Calu3 (cell line): ENCODE data around the gene UST. TPM values are rescaled to one million over a fixed set of nuclear protein-coding genes. Genes with fewer than 3 reads are reported as not detected.

Experiments
- BruUV-seq: library from RNA; stranded (reverse); fragments of 400-500 nt; replicated peaks from 2 replicates; lab custom pipeline; 2021; lab: Mats Ljungman, UMichigan
- CTCF ChIA-PET: fragments of 300-600 bp; sonication (Branson Sonifier 250); formaldehyde crosslinking; loops from one replicate; lab custom pipeline; 2022; ENCODE audit warnings: antibody characterized with exemption; lab: Charles Lee
- DNase-seq: peaks from one replicate; pipeline ENCODE4 v3.0.0; 2022
- H3K27ac Mint-ChIP-seq: one replicate; pipeline ENCODE4 v1.8.0; 2022; ENCODE audit warnings: mixed read lengths; ENCODE audit not compliant: unreplicated experiment
- H3K27me3 Mint-ChIP-seq: one replicate; pipeline ENCODE4 v1.8.0; 2022; ENCODE audit warnings: mixed read lengths; ENCODE audit not compliant: unreplicated experiment
- H3K36me3 Mint-ChIP-seq: one replicate; pipeline ENCODE4 v1.8.0; 2022; ENCODE audit warnings: mild to moderate bottlenecking, moderate library complexity, mixed read lengths; ENCODE audit not compliant: insufficient read depth, unreplicated experiment
- H3K4me1 Mint-ChIP-seq: one replicate; pipeline ENCODE4 v1.8.0; 2022; ENCODE audit warnings: mild to moderate bottlenecking, low read depth, mixed read lengths; ENCODE audit not compliant: unreplicated experiment
- H3K4me3 Mint-ChIP-seq: one replicate; pipeline ENCODE4 v1.8.0; 2022; ENCODE audit warnings: mild to moderate bottlenecking, low read depth, moderate library complexity, mixed read lengths; ENCODE audit not compliant: unreplicated experiment
- H3K9me3 Mint-ChIP-seq: one replicate; pipeline ENCODE4 v1.8.0; 2022; ENCODE audit warnings: low read depth, mixed read lengths; ENCODE audit not compliant: unreplicated experiment
- intact Hi-C: fragments of 100-400 bp; cut with micrococcal nuclease; formaldehyde crosslinking; loops from one replicate; pipeline ENCODE4 v1.10.0; 2022; ENCODE audit not compliant: unreplicated experiment
- total RNA-seq: library from RNA; stranded (reverse); gene quantifications from 2 replicates; pipeline ENCODE4 v1.2.3, GENCODE V29; 2022
- TF ChIP-seq, protein P1 (sequence below): fragments of 200-600 bp; IDR thresholded peaks from one replicate; pipeline ENCODE4 v1.8.0; 2022; ENCODE audit warnings: antibody characterized with exemption; ENCODE audit not compliant: unreplicated experiment

Gene UST
- total RNA-seq, 1 experiment from 2014 or later, result 2.4 TPM

DNA sequence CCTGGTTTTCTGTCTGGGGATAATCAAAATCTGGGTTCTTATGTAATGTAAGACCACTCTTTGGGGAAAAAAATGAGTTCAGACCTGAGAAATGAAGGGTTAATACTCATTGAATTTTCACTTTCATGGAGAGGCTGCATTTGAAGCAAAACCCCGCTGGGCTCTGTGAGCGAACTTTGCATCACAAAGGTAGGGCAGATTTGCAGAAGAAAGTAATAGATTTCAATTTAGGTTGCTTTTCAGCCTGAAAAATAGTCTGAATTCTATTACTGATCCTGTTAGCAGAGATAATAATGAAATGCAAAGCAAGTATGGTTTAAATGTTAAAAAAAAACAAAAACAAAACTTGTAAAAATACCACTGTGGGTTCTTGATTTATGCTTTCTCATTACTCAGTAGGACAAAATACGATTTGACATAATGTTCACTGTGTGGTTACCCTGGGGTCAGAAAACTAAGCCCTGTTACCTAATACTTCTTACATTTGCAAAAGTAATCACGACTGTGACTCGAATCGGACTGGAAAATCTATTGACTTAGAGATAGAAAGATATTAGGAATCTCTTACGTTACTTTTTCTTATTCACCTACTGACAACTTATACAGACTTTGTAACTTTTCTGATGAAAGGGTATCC, 72.2 kb downstream of the UST start:
- DNase-seq, result no peak
- Mint-ChIP-seq H3K4me3 (no peak overlapping the region), H3K27me3 (no peaks in the 10 kb centered on the region), H3K27ac (no peak overlapping the region), H3K9me3 (no peaks in the 10 kb centered on the region), H3K36me3 (no peaks in the 10 kb centered on the region), H3K4me1 (no peaks in the 10 kb centered on the region)
- intact Hi-C loops, result no loop called here
- CTCF ChIA-PET, result no interaction called here
- TF ChIP-seq, protein P1, sequence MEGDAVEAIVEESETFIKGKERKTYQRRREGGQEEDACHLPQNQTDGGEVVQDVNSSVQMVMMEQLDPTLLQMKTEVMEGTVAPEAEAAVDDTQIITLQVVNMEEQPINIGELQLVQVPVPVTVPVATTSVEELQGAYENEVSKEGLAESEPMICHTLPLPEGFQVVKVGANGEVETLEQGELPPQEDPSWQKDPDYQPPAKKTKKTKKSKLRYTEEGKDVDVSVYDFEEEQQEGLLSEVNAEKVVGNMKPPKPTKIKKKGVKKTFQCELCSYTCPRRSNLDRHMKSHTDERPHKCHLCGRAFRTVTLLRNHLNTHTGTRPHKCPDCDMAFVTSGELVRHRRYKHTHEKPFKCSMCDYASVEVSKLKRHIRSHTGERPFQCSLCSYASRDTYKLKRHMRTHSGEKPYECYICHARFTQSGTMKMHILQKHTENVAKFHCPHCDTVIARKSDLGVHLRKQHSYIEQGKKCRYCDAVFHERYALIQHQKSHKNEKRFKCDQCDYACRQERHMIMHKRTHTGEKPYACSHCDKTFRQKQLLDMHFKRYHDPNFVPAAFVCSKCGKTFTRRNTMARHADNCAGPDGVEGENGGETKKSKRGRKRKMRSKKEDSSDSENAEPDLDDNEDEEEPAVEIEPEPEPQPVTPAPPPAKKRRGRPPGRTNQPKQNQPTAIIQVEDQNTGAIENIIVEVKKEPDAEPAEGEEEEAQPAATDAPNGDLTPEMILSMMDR, result no peak
- BruUV-seq, result no TSS peak

DNA sequence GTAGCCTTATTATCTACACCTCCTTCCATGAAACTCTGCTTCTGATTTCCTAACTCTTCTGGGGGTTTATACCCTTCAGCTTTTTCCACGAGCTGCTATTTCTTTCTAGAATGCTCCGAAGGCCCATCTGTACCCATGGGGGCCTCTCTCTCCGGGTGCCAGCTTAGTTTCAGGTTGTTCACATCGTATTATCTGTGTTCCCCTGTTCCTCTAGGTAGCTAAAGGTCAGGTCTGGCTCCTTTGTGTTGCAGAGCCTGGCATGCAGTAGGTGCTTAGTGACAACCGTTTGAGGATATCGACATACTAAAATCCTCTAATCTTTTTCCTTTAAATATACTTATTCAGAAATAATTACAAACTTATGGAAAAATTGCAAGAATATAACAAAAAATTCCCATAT, 73.0 kb downstream of the UST start:
- Mint-ChIP-seq H3K9me3 (no peaks in the 10 kb centered on the region), H3K36me3 (no peaks in the 10 kb centered on the region), H3K4me1 (no peaks in the 10 kb centered on the region), H3K27ac (no peak overlapping the region), H3K27me3 (no peaks in the 10 kb centered on the region), H3K4me3 (no peak overlapping the region)
- TF ChIP-seq, protein P1, result no peak
- intact Hi-C loops, result no loop called here
- CTCF ChIA-PET, result no interaction called here
- no TSS peak for BruUV-seq
- DNase-seq, result no peak

DNA sequence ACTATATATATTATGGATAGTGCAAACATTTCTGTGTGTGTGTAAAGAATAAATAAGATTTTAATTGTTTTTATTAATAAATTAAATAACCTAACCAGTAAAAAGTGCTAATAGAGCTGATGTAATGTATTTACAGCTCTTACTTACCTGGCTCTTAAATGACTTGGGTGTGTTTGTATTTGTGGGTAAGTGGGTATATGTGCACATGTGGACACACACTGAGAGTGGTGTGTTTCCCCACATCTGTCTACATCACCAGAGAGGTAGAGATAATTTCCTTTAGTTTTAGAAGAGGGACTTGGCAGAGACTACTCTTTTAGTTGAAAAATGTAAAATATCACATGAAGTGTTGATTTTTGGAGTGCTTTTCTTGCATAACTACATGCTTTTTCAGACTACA, 76.0 kb downstream of the UST start:
- no peaks in the 10 kb centered on the region for H3K4me1 Mint-ChIP-seq

DNA sequence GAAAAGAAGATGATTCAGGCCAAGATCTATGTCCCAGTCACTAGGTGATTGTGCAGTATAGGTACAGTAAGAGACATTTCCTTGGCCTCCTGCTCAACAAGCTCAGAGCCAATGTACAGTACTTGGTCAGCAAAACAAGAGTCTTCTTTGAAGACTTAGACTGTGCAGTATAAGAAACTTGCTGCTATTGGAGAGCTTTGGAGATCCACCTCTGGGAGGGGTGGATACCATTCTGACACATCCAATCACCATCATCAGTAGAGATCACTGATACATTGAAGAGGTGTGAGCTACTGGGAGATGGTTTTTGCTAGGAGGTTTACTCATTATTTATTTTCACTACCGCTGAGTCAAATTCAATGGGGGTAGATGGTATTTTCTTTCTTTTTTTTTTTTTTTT, 77.5 kb downstream of the UST start:
- Mint-ChIP-seq H3K27ac (no peak overlapping the region), H3K4me1 (no peaks in the 10 kb centered on the region), H3K9me3 (no peaks in the 10 kb centered on the region), H3K36me3 (no peaks in the 10 kb centered on the region), H3K4me3 (no peak overlapping the region), H3K27me3 (no peaks in the 10 kb centered on the region)
- BruUV-seq, result no TSS peak
- no peak for DNase-seq
- TF ChIP-seq, protein P1, result no peak
- intact Hi-C loops, result no loop called here
- CTCF ChIA-PET, result no interaction called here

More for the DNA sequence above, 76.0 kb downstream of the UST start:
- CTCF ChIA-PET, result no interaction called here
- H3K27ac Mint-ChIP-seq, result no peak overlapping the region
- no peaks in the 10 kb centered on the region for H3K9me3 Mint-ChIP-seq
- no peaks in the 10 kb centered on the region for H3K36me3 Mint-ChIP-seq
- intact Hi-C loops, result no loop called here
- no peak for DNase-seq
- TF ChIP-seq, protein P1, result no peak
- H3K27me3 Mint-ChIP-seq, result no peaks in the 10 kb centered on the region
- BruUV-seq, result no TSS peak
- no peak overlapping the region for H3K4me3 Mint-ChIP-seq
